ENCODE results near the gene FGF3.

Gene FGF3

DNA sequence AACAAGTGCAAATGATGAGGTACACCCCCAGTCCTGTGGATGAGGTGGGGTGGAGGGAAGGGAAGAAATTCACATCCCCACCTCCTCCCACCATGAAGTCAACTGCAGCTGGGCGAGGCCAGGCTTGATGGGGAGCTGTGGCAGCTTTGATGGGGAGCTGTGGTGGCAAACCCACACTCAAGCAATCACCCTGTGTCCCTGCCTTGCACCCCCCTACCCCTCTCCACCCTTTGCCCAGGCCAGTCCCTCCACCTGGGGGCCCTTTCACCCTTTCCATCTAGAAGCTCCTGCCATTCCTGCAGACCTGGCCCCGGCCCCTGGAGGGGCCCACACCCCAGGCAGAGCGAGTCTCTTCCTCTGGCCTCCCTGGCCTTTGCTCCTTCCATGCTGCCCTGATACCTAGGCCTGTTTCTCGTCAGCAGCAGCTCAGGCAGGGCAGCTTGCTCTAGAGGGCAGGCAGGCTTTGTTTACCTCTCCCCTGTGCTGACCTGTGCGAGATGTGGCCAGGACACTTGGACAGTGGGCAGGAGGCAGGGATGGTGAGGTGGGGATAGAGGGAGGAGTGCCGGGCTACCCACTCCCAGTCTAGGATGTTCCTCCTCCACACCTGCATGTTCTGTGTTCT lies 4.5 kb upstream of the FGF3 start:
- no peak for DNase-seq

DNA sequence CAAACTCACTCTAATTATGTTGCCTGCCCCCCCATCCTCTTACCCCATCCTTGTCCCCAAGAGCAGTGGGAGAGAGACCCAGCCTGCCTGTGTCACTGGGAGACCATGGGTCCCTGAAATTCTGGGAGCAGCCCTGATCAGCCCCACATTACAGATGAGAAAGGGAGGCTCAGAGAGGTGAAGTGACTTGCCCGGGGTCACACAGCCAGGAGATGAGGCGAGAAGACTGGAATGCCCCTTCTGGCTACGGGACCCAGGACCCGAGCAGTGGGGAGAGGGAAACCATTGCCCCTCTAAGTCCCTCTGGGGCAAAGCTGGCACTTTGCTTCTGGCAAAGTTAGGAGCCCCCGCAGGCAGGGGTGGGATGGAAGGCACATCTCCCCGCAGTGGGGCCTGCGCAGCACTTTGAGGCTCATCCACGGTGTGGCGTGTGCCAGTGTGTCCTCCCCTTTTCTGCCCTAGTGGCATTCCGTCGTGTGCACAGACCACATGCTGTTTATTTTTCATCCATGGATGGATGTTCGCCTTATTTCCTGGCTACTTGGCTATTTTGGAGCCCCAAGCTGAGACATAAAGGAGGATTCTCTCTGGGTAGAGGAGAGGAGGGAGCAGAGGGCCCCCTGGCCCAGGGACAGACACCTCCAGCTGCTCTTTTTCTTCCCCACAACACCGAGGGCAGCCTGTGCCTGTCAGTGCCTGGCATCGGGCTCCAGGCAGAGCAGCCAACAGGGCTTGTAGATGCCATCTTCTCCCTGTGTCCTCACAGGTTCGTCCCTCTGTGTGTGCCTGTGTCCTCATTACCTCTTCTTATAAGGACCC lies 3.7 kb upstream of the FGF3 start:
- DNase-seq = no peak

DNA sequence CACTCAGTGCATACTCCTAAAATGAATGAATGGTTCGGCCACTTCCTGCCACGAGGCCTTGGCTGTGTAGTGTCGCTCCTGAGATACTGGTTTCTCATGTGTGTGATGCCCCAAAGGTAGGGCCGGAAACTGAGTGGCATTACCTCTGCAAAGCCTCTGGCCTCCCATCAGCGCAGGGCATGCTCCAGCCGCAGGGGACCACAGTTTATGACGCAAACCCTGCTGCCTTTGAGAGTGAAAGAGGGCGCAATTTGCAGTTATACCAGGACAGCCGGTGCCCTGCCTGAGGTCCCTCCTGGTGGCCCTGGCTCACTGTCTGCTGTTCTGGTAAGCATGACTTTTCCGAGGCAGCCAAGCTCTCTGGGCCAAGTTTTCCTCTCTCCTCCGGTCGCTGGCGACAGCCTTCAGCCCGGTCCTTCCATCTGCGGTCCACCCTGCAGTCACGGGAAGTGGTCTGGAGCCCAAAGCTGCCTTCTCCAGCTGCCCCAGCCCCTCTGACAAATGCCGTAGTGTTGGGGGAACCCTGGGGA lies 2.4 kb upstream of the FGF3 start:
- no peak for DNase-seq

DNA sequence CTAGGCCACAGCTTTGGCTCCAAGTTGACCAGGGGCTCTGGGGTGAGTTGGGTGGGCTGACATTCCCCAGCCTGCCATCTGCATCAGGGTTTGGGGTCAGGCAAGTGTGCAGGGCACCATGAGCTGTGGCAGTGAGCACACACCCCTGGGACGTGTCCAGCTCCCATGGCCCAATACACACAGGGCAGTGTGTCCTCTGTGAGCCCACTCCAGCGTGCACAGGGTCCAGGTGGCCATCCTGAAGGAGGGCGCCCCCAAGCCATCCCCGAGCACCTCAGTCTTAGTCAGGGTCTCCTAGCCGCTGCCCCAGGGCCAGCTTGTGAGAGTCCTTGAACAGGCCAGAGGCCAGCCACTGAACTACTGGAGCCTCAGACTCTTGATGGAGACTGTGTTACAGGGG lies 1.2 kb upstream of the FGF3 start:
- DNase-seq = no peak

DNA sequence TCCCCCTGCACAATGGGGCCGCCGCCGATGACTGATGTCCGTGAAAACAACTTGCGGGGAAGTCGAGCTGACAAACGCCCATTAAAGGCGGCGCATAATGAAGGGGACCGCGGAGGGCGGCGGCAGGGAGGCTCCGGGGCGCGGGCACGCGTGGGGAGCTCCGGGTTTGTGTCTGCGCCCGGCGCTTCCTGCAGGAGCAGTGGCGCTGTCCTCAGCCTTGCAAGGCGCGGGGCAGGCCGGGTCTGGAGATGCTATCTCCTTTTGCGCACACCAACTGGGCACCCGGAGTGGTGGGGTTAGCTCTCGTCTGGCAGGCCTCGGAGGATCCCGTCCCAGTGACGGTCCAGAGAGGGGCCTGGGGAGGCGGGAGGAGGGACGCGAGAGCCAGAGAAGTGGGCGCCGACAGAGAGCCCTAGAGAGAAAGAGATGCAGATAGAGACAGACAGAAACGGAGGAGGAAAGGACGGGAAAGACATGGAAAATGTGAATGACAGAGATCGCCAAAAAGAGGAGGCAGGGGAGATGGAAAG lies 390 bp upstream of the FGF3 start:
- DNase-seq = no peak

DNA sequence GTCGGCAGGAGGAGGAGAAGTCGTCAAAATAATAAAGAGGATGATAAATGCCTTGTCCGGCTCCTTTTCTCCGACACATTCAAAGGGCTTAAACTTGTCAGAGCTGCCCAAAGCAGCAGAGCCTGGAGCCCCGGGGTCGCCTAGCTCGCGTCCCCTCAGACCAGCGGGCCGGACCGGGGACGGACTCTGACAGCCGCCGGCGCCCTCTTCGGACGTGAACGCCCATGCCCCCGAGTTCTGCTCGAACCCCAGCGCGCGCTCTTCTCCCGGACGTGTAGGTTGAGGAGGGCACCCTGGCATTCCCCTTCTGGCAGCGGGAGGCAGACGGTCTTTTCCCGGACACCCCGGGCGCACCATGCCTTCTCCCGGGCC lies 999 bp downstream of the FGF3 start:
- DNase-seq = no peak

DNA sequence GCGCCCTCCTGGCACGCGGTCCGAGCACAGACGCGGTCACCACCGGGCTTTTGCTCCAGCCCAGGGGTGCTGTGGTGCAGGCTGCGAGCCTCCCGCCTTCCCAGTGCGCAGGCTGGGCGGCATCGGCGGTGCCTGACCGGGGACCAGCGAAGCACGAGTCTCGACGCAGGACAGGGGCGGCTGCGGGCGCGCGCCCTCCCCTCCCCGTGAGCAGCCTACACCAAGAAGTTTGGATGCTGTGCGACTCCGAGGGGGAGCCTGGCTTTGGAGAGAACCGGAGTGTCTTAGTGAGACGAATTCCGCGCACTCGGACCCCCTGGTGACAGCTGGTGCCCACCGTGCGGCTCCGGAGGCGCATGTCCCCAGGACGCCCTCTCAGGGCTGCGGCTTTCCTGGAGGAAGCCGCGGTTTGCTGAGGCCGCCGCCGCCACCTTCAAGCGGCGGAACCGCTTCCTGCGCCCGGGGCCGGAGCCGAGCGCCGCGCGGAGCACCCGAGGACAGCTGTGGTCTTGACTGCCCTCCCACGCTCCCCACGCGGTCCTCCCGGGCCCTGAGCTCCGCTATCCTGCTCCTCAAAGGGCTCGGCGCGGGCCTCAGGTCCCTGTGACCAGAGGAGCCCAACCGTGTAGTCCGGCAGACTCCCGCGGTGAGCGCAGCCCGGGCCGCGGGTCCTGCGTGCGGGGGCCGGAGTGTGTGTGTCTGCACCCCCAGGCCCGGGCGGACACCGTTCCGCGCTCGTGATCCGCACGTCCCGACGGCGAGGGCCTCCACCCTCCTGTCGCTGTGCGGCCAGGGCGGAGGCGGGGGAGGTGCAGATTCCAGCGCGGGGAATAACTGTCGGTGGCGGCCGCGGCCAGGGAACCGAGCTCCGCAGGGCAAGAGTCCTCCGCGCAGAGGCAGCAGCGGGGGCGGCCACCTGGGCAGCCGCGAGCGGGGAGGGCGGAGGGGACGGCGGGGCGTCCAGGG lies 1.7 kb downstream of the FGF3 start:
- DNase-seq = no peak

DNA sequence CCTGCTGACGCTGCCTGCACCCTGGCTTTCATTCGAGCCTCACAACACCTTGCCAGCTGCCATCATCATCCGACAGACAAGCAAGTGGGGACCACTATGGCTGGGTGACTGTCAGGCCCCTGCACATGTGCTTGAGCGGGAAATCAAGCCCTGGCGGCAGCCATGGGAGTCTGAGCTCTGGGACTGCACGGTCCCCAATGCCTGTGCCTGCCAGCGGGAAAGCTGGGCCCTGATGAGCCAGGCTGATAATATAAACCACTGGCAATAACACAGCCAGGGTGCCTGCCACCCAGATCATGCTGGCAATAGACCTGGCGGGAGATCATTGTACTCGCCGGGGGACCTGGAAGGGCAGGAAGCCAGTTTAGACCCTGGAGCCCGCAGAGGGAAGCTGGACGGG lies 2.5 kb downstream of the FGF3 start:
- DNase-seq = no peak

DNA sequence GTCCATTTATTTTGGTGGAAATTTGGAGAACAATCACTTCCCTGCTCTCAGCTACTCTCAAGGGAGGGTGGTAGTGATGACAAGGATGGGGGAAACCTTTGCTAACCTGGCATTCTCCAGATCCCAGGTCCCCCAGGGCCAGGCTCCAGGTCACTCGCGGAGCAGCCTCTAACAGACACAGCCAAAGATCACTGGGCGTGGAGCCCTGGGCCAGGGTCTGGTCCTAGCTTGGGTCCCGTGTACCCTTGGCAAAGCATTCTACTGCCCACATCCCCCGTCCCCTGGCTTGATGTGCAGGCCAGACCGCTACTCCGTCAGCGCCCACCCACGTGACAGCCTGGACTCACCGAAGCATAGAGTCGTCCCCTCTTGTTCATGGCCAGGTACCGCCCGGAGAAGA lies 3.2 kb downstream of the FGF3 start:
- DNase-seq = no peak

DNA sequence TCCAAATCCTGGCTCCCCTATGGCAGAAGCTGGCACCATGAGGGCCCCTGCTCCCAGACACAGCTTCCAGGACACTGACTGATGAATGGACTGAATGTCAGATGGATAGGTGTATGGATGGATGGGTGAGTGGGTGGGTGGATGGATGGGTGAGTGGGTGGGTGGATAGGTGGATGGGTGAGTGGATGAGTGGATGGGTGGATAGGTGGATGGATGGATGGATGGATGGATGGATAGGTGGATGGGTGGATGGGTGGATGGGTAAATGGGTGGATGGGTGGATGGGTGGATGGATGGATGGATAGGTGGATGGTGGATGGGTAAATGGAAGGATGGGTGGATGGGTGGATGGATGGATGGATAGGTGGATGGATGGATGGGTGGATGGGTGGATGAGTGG lies 4.3 kb downstream of the FGF3 start:
- no peak for DNase-seq

DNA sequence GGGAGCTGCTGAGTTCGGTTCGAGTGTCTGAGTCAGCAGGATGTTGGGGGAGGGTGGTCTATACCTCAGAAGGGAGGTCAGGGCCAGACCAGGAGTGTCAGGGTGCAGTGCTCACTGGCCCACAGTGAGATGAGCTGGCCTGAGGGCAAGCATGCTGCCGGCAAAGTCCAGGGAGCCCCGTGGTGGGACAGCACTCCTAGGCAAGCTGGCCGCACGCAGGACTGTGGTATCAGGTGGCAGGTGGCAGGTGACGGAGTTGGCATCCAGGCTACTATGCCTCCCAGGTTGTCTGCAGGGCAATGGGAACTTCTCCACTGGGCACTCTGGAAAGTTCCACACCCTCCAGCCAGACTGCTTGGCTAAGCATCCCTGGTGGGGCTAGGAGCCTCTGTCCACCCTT lies 4.8 kb downstream of the FGF3 start:
- DNase-seq = no peak

DNA sequence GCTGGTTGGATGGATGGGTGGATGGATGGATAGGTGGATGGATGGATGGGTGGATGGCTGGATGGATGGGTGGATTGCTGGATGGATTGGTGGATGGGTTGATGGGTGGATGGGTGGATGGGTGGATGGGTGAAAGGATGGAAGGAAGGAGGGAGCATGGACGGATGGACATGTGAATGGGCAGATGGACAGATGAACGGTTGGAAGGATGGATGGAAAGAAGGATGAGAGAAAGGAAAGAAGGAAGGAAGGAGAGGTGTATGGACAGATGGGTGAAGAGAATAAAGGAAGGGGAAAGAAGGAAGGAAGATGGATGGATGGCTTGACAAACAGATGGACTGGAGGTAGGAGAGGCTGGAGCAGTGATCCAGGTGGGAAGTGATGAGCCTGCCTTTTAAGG lies 5.4 kb downstream of the FGF3 start:
- no peak for DNase-seq

DNA sequence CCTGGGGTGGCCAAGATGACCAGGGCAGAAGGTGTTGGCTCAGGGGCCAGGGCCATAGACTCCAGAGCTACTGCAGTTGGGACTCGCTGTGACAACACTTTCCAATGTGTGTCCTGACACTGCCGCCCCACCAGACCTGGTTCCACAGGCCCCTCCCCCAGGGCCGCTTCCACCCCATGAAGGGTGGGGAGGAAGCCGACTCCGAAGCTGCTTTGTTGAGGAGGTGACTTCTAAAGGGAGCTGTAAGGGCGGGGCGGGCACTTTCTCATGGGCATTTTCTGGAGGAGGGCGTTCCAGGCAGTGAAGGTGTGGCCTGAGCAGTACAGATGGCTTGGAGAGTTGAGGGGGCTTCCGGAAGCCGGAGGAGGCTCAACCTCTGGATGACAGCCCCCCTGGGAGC lies 6.3 kb downstream of the FGF3 start:
- DNase-seq = no peak

DNA sequence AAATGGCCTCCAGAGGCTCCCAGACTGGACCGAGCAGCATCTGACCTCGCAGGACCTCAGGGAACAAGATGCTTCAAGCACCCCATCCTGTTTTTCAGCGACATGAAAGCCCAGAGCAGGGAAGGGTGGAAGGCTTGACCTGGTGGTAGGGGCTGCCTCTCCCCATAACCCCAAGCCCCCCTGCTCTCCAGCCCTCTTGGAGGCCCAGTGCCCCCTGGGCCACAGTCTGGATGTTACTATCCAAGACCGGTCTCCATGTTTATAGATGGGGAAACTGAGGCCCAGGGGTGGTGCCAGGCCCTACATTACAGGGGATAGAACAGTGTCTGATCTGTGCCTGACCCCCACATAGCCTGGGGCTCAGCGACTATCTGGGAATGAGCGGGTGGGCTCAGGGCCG lies 7.0 kb downstream of the FGF3 start:
- no peak for DNase-seq

DNA sequence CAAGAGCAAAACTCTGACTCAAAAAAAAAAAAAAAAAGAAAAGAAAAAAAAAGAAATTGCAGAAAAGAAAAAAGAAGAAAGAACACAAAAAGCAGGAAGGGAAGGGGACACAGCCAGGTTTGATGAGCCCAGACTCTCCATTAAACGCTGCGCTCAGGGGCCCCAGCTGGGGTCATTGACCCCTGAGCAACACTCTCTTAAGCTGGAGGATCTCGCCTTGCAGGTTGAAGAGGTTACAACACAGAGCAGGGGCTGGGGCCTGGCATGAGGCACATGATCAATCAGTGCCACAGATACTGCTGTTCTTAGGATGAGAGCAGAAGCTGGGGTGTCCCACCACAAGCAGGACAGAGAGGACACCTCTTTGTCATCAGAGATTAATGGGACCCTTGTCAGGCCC lies 7.8 kb downstream of the FGF3 start:
- DNase-seq = no peak

DNA sequence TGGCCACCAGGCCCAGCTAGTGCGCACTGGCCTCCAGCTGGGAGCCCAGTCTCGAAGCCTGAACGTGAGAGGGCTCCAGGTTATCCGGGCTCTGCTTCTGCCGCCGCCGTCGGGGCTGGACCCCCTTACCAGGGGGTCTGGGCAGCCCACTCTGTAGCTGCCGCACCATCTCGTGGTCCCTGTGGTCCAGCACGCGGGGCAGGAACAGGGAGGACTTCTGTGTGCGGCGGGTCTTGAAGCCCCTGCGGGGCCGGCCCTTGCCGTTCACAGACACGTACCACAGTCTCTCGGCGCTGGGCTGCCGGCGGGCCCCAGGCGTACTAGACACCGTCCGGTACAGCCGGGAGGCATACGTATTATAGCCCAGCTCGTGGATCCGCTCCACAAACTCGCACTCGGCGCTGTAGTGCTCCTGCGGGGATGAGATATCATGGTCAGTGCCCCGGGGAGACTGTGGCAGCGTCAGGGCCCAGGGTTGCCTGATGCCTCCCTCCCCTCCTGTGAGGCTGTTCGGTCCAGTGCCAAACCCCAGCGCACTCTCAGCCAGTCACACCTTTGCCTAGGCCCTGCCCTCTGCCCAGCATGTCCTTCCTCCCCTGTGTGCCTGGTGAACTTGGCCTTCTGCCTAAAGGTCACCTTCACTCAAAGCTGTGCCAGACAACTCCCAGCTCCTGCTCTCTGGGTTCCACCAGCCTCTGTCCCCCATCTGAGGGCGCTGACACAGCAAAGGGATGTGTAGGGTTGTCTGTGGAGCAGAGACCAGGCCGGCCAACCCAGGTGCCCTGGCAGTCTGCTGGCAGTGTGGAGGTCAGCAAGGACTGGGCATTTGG lies 8.7 kb downstream of the FGF3 start:
- no peak for DNase-seq

DNA sequence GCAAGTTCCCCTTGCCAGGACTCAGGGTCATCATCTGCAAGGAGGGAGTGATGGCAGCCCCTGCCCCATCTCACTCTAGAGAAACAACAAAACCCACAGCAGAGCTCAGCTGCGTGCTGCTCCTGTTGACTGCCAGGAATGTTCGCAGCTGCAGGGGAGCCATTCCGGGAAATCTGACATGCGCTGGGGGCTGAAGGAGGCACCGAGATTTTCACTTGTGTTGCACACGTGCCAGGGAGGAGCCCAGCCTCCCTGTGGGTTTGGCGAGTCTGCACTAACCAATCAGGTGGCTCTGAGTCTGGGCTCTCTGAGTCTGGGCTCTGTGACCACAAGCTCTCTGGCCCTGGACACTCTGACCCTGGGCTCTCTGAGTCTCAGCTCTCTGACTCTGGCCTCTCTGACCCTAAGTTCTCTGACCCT lies 10.5 kb downstream of the FGF3 start:
- no peak for DNase-seq

DNA sequence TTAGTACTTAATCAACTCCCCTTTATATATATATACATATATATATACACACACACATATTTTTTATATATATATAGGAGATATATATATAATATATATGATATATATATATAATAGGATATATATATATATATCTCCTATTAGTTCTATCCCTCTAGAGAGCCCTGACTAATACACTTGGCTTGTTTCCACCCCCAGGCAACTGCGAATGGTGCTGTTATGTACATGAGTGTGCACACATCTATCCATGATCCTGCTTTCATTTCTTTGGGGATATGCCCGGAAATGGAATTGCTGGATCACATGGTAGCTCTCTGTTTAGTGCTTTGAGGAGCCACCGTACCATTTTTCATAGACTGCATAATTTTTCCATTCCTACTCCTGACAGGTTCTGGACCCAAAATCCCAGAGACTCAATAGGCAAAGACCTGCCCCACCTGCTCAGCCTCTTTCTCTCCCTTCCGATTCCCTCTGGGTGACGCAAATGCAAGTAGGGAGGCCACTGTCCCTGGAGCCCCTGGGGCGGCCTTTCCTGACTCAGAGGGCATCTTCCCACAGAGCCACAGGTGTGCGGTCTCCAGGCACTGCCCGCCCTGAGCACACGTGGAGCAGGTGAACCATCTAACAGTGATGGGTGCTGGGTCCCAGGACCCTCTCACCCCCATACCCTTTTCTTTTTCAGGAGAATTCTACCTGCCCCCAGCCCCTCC lies 12.0 kb downstream of the FGF3 start:
- DNase-seq = no peak

DNA sequence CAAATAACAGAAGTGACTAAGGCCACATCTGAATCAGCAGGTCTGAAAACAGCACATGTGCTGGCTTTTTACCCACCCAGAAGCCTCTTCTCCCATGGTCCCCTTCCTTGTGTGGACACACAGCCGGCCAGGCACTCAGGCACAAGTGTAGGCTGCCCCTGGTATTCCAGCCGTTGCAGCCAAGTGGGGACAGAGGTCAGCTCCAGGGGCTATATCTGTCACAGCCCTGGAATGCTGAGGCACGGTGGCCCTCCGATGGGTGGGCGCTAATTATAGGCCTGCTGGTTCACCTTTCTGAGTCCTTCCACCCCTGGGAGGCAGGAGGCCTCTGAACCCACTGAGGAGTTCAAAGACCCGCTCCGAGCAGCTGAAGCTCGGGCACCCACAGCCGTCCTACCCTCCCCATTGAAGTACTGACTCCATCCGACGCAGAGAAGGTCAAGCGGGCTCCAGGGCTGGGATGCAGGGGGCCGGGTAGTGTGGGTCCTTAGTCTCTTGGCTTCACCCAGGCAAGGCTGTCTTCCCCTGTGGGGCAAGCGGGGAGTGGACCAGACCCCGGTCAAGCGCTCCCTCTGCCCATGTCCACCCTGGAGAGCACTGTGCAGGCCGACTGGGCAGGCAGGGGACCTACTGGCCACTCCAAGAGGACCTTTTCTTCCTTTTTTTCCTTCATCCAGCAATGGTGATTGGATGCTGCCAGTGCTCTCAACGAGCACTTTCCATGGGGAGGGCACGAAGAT lies 14.3 kb downstream of the FGF3 start:
- no peak for DNase-seq

DNA sequence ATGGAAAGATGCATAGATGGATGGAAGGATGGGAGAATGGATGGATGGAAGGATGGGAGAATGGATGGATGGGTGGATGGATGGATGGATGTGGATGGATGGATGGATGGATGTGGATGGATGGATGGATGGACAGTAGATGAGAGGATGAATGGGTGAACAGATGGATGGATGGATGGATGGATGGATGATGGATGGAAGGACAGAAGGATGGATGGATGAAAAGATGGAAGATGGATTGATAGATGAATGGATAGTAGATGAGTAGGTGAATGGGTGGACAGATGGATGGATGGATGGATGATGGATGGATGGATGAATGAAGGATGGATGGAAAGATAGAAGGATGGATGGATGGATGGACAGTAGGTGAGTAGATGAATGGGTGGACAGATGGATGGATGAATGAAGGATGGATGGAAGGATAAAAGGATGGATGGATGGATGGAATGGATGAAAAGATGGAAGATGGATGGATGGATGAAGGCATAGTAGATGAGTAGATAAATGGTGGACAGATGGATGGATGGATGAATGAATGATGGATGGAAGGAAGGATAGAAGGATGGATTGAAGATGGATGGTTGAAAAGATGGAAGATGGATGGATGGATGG lies 15.5 kb downstream of the FGF3 start:
- DNase-seq = no peak
